T-helper 2 cell treated with Interferon-gamma antibody and Interleukin-4, amounts not matched to agents 100 ng/mL and 5 ng/mL, for 36 hours (primary cell): ENCODE results near the gene STAT5B. TPM values are rescaled to one million over a fixed set of nuclear protein-coding genes. Genes with fewer than 3 reads are reported as not detected.

ENCODE experiments used
- intact Hi-C: fragments of 100-400 bp; cut with micrococcal nuclease; formaldehyde crosslinking; loops from one replicate; pipeline ENCODE4 v1.15.1; 2023
- total RNA-seq: library from RNA; stranded (reverse); gene quantifications from 2 replicates; pipeline ENCODE4 v1.2.3, GENCODE V29; 2022

Gene STAT5B
- total RNA-seq, 1 donor from 2014 or later, result 147 TPM

DNA sequence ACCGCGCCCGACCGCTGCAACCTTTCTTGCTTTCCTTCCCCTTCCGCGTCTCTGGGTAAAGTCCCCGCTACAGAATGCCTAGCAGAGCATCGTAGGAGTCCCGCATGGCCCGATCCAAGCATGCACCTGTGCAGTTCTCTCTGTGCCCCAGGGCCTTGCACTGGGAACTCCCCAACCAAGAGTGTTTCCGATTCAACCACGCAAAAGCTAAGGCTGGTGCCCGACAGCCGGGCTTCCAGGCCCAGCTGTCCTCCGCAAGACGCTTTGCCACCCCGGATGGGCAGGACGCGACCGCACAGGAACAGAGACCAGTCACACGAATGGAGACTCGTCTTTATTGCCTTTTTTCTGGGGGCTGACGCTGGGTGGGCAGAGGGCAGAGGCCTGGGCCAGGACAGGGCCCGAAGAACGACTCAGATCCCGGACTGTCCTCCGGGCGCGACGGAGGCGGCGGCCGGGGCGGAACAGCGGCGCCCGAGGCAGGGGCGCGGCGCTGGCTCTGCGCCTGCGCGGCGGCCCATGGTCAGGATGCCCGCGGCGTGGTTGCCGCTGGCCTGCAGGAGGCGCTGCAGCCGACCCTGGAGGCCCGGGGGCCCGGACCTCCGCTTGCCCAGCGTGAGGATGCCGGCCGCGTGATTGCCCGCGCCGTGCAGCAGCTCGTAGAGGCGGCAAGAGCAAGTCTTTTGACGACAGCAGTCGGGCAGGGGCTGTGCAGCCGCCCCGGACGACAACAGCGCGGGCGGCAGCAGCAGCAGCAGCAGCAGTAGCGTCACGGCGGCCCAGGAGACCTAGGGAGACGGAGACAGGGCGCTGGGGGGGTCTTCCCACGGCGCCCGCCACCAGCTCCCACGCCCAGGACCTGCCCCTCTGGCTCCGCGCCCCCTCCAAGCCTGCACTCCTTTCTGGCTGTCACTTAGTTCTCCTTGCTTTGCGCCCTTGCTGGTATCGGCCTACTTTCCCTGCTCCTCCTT, 92.2 kb downstream of the STAT5B start:
- intact Hi-C loops, result loop anchor here (1.0 to 10.0 kb wide), 5 partner anchors 10 to 351 kb away; partner anchors contain the start of genes DHX58, GHDC and NAGLU

DNA sequence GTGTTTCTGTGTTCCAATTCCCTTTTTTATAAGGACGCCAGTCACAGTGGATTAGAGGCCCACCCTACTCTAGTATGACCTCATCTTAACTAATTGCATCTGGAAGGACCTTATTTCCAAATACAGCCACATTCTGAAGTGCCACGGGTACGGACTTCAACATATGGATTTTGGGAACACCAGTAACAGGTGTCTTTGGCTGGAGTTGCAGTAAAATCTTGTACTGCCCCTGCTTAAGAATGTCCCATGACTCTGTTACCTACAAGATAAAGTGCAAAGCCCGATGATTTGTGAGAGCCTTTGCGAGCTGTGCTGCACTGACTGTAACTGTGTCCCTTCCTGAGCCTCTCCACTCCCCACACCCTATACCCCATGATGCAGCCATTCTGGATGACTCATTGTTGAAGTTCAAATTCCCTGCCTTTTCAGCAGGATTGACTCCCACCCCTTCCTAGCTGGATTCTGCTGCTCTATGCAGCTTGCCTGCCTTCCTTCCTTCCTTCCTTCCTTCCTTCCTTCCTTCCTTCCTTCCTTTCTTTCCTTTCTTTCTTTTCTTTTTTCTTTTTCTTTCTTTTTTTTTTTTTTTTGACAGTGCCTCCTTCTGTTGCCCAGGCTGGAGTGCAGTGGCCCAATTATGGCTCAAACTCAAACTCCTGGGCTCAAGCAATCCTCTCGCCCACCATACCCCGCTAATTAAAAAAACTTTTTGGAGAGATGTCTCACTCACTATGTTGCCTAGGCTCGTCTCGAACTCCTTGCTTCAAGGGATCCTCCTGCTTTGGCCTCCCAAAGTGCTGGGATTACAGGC, 93.1 kb downstream of the STAT5B start:
- intact Hi-C loops, result loop anchor here (5.0 to 10.0 kb wide), 4 partner anchors 64 to 352 kb away; partner anchors contain the start of genes DHX58 and NAGLU

DNA sequence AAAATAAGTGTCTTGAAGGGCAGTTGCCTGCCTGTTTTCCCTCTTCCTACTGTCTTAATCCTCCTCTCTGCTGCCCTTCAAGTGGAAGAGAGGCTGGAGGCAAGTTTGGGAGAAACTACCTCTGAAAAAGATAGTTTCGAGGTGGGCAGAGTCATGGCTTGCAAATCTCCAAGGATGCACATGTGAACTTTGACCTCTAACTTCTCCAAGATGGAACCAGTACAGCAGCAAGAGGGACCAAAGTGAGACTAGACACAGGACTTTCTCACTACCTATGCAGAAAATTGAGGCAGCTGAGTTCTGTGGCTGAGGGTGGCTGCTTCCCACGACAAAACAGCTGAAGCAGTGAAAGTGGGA, 94.4 kb downstream of the STAT5B start:
- intact Hi-C loops, result loop anchor here (2.0 to 10.0 kb wide), 5 partner anchors 27 to 353 kb away; partner anchors contain the start of genes DHX58, NAGLU and RAB5C

DNA sequence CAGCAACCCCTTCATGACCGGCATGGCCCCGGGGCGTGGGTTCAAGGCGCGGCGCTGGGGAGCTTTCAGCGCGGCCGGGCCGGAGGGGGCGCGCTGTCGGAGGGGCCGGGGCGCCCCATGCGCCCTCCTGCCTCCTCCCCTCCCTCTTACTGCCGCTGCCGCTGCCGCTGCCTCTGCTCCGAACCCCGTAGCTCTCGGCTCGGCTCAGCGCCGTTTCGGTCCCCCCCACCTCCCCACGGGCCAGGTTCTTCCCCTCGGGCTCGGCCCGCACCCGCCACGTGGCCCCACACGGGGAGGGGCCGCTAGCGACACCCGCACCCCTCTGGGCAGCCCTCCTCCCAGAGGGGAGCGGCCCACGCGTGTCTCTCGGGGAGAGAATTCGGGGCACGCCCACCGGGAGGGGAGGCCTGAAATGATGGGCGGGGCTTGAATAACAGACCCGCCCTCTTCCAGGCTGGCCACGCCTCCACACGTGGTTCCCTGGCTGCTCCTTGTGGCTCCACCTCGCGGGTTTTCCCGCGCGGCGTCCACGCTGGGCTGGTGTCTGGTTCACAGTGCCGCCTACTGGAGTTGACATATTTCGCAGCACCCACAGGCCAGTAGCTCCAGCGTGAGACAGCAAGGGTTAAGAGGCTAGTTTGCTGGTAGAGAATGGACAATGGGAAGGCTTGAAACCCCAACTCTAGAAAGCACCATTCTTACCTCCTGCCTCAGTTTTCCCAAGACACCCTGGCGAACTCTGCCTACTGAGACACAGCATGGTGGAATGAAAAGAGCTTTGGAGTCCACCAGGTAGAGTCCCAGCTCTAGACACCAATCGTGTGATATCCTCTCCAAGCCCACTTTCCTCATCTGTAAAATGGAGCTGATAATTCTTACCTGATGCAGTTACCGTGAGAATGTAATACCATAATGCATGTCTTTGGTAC, 95.0 kb downstream of the STAT5B start, which contains the start of gene KCNH4:
Gene KCNH4 (minus strand): TSS at position 221 of the 929 bp plus-strand sequence. CDS start 197 bp downstream, at position 24.
- intact Hi-C loops, result loop anchor here (2.0 to 10.0 kb wide), 5 partner anchors 26 to 354 kb away; partner anchors contain the start of genes DHX58, NAGLU and RAB5C

DNA sequence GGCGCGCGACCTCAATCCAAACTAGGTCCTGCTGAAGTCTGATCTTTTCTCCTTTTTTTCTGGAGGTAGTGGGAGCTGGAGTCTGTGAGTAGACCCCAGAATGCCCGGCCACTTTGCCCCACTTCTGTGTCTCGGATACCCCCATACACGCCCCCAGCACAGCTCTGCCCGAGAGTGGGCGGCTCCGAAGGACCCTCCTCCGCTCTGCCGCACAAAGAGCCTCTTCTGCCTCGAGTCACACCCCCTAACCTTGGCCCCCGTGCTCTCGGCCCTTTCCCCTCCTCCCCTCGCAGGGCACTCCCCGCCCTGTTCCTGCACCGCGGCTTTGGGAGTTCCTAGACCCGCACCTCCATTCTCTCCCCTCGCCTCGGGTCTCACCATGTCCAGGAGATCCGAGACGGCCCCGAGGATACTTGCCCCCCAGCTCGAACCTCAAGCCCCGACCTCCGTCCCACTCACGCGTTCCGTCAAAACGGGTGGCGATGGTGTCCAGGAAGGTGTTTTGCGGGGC, 95.7 kb downstream of the STAT5B start:
- intact Hi-C loops, result loop anchor here (2.0 to 10.0 kb wide), 5 partner anchors 26 to 354 kb away; partner anchors contain the start of genes DHX58, NAGLU and RAB5C

DNA sequence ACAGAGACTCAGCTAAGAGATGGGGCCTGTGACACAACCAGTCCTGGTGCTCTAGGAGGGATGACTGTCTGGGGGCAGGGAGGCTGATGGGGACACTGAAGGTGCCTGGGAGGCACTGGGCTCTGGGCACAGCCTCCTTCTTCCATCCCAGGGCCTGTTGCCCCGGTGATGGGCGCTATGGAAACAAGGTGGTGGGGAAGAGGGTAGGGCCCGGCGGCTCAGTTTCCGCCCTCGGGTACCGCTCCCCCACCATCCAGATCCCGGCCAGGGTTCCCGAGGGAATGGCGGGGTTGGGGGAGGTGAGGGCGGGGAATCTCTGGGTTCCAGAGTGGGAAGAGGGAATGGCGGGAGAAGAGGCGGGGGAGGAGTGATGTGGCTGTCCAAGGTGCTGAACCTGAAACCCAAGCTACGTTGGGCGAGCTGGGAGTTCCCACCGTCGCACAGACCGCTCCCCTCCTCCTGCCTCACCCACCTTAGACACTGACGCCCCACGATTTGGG, 96.2 kb downstream of the STAT5B start:
- intact Hi-C loops, result loop anchor here (2.0 to 10.0 kb wide), 5 partner anchors 25 to 355 kb away; partner anchors contain the start of genes DHX58, NAGLU and RAB5C

DNA sequence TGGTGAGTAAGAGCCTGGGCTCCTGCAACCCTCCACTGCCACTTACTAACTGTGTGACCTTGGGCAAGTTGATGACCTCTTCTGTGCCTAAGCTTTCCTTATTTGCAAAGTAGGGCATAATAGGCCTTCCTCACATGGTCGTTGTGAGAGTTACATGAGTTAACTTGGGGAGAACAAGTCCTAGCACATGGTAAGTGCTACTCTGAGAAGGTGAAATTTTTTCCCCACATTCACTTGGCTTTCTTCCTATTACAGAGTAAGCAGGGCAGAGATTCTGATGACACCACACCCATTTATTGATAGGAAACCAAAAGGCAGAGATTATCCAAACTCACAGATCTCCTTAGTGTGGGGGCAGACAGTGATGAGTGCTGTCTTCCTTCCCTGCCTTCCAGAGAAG, 96.9 kb downstream of the STAT5B start:
- intact Hi-C loops, result no loop called here

DNA sequence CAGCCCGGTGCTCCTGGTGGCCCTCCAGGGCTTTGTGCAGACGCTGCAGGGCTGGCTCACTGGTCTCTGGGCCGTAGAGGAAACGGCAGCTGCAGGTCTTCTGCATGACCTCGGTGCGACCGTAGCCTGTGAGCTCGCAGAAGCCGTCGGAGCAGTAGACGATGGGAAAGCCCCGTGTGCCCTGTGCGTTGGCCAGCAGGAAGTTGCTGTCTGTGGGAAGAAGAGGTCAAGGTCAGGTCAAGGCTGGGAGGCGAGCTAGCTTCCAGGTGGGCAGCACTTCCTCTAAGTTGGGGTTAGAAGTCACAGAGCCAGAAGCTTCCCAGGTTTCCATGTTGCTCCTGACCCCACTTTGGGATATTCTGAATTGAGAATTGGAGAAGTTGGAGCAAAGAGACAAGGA, 97.4 kb downstream of the STAT5B start:
- intact Hi-C loops, result no loop called here

DNA sequence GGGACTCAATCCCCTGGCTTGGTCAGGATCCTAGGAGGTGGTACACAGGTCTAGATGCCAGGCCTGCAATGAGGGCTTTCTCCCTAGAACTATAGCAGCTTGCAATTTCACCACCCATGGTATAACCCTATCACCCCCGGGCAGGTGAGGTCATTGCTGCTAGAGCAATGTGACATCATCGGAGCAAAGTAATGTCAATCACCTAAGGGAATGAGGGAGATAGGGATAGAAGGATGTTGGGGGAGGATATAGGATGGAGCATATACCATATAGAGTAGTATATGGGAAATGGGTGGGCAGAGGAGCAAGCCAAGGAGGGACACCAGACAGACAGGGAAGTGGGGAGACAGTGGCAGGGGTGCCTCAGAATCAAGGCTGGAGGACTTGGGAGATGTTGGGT, 98.5 kb downstream of the STAT5B start:
- intact Hi-C loops, result no loop called here

DNA sequence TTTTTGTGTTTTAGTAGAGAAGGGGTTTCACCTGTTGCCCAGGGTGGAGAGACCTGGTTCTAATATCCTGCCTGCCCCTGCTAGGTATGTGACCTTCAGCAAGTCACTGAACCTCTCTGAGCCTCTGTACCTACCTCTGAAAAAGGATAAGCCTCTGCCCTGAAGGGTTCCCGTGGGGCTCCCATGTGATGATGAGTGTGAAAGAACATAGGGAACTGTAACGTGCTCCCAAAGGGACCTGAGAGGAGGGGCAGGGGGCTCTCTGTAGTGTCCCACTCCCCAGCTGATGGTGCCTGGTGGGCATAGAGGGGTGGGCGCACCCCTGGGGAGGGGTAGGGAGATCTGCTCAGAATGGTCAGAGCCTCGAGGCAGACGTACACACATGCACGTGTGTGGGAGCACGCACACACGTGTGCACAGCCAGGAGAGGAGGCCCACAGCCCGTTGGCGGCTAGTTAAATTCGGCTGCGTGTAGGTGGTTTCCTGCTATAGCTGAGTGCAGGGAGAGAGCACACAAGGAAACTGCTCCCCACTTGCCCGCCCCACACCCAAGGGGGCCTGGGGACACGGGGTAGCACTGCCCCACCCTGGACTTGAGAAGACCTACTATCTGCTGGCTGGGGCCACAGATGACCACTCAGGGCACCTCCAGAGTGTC, 101.9 kb downstream of the STAT5B start:
- intact Hi-C loops, result no loop called here

DNA sequence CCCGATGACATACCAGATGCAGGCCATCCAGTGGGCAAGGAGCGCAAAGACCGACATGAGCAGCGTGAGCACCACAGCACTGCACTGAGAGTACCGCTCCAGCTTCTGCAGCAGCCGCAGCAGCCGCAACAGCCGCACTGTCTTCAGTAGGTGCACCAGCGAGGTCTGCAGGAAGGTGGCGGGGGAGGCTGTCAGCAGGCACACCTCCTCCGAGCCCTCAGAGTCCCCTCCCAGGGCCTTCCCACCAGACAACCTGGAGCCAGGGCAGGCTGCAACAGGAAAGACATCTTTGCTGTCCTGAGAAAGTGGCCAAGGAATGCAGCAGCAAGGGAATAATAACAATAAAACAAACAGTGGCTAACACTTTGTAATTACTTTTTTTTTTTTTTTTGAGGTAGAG, 104.4 kb downstream of the STAT5B start:
- intact Hi-C loops, result no loop called here

DNA sequence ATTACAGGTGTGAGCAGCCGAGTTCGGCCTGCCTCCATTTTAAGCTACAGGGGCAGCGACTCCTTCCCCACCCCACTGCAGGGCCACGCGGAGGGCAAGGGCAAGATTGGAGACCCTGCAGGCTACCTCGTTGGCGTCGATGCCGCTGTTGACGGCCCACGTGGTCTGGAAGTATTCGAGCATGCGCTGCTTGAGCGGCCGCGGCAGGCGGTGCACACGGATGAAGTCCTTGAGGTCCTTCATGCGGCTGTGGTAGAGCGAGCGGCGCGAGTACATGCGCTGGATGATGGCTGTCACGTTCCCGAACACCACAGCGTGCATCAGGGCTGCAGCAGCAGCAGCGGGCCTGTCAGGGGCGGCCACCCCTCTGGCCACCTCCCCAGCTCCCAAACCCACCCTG, 106.8 kb downstream of the STAT5B start:
- intact Hi-C loops, result no loop called here

DNA sequence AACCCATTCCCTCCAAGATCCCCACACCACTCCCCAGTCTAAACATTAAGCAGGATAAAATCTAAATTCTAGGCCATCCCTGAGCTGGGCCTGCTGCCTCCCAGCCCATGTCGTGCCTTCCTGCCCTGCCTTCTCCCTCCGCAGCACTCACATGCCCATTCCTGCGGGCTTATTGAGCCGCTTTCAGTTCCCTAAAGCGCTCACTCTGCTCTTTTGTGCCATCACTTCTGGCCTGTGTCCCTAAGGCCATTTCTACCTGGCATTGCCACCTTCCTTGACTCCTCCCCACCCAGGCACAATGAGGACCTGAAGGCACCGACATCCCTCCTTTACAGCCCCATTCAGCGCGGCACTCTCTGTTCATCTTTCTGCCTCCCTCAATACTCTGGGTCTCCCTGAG, 108.4 kb downstream of the STAT5B start:
- intact Hi-C loops, result no loop called here

DNA sequence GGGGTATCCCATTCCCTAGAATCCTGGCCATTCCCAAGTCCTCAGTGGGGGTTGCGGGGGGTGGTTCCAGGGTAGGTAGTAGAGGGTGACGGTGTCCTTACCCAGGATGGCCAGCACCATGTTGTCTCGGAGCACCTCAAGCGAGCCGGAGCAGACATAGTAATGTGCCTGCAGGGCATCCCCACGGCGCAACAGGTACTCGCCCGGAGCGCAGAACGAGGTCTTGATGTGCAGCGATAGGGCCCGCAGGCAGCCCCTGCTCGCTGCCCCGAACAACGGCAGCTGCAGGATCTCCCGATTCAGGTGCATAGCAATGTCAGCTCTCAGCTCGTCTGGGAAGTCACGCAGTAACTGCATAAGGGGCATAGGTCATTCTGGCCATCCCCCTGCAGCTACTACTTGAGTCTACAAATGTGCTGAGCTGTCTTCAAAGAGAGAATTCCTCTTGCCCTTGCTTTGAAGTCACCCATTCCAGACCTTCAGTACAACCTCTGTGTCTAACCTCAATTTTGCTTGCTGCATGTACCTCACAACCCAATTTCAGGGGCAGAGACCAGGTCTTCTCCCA, 109.9 kb downstream of the STAT5B start:
- intact Hi-C loops, result no loop called here

DNA sequence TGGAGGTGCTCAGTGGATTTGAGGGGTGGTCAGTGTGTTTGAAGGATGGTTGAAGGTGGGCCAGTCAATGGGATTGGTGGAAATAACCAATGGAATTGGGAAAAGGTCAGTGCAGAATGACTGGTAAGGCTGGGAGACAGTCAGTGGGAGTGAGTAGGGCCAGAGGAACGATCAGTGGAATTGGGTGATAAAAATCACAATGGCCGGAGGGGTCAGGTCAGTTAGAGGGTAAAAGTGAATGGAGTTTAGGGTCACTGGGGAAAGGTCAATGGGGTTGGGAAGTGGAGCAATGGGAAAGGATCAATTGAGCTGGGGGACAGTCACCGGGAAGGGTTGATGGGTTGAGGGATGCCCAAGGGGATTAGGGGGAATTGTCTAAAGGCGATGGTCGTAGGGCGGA, 110.4 kb downstream of the STAT5B start:
- intact Hi-C loops, result no loop called here

DNA sequence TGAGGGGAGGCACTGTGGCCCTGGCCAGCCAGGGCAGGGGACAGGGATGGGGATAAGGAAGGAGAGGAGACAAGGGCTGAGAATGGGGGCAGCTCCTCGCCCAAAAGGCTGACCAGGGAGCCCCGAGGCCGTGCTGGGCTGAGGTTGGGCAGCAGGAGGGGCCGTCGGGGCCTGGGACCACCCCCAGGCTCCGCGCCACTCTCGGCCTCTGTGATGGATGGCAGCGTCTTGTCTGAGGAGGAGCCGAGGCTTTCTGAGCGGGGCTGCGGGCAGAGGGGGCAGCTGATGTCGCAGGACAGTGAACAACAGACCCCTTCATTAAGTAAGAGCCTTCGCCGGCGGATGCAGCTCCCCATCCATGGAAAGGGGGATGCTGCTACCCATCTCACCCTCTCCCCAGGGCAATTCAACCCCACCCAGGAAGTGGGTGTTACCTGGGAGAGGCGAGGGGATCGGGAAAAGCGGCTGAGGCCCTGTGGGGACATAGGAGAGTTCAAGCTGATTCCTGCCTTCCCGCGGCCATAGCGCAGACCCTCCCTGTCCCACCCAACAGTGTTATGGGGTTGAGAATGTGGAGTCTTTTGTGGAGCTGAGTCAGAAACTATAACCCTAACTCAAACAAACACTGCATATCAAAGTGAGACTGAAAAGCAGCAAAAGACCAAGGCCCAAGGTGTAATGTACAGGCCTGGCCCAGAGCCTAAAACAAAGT, 112.3 kb downstream of the STAT5B start:
- intact Hi-C loops, result no loop called here

DNA sequence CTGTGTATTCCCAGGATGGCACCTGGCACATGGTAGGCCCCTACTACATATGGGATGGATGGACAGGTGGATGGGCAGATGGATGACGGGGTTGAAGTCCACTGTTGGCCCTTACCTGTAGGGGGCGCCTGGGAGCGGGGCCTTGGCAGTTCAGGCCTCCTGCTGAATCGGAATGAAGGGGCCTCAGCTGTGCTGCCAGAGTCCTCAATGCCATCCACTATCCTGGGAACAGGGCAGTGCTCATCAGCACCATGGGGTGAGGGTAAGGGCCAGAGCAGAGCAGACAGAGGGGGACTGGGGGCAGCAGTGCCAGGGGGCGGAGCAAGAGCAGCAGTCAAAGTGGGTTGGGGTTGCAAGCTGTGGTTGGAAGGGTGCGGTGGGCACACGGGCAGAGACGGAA, 113.1 kb downstream of the STAT5B start:
- intact Hi-C loops, result no loop called here

DNA sequence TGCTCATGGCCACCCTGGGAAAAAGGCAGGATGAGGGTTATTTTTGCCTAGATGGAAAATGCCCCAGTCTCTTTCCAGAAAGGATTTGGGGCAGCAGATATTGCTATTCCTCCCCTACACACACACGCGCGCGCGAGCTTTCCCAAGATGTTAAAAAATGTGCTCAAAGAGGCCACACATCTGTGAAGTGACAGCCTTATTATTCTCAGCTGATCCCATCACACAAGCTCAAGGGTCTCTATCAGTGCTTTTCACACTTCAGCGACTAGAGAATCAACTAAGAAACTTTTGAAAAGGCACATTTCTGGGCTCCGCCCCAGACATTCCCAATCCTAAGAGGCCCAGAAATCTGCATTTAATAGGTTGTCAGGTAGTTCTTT, 115.7 kb downstream of the STAT5B start:
- intact Hi-C loops, result no loop called here
